Measurements from ENCODE around the gene SORCS2. TPM values are rescaled to one million over a fixed set of nuclear protein-coding genes. Genes with fewer than 3 reads are reported as not detected.

The SORCS2 gene
- total RNA-seq, 4 donors from 2014 or later, result 0.19 to 0.85 (median 0.66) TPM

GRCh38 chr4:7632971-7633370 is 440.6 kb downstream of the SORCS2 start:
- no peak for TF ChIP-seq CTCF (IDR thresholded peaks at IDR 0.05; ENCODE audit: low read depth)

GRCh38 chr4:7634661-7635251 is 442.4 kb downstream of the SORCS2 start:
- TF ChIP-seq CTCF (IDR thresholded peaks at IDR 0.05; ENCODE audit: low read depth), result no peak

GRCh38 chr4:7635445-7636239 is 443.3 kb downstream of the SORCS2 start:
- TF ChIP-seq CTCF (IDR thresholded peaks at IDR 0.05; ENCODE audit: low read depth), result no peak

GRCh38 chr4:7636240-7636508 is 443.8 kb downstream of the SORCS2 start:
- no peak for TF ChIP-seq CTCF (IDR thresholded peaks at IDR 0.05; ENCODE audit: low read depth)

- TF ChIP-seq CTCF (IDR thresholded peaks at IDR 0.05; ENCODE audit: low read depth), result no peak
Observed at GRCh38 chr4:7637139-7637538, 444.8 kb downstream of the SORCS2 start.

GRCh38 chr4:7637971-7638370 is 445.6 kb downstream of the SORCS2 start:
- TF ChIP-seq CTCF (IDR thresholded peaks at IDR 0.05; ENCODE audit: low read depth), result no peak

- TF ChIP-seq CTCF (IDR thresholded peaks at IDR 0.05; ENCODE audit: low read depth), result no peak
Observed at GRCh38 chr4:7638489-7638888, 446.2 kb downstream of the SORCS2 start.
